NCI-H524 treated with DMSO at 0.1 percent for 48 hours (cell line): ENCODE data around the gene ATAD3B.
"Not testable (repeated sequence)": the region's sequence is repeated elsewhere in the genome, so short reads cannot be mapped to it uniquely, and the experiment has no call there.

Experiments used
- DNase-seq: peaks from one replicate; lab custom pipeline; 2025; lab: John Stamatoyannopoulos, UW

The ATAD3B gene

DNA sequence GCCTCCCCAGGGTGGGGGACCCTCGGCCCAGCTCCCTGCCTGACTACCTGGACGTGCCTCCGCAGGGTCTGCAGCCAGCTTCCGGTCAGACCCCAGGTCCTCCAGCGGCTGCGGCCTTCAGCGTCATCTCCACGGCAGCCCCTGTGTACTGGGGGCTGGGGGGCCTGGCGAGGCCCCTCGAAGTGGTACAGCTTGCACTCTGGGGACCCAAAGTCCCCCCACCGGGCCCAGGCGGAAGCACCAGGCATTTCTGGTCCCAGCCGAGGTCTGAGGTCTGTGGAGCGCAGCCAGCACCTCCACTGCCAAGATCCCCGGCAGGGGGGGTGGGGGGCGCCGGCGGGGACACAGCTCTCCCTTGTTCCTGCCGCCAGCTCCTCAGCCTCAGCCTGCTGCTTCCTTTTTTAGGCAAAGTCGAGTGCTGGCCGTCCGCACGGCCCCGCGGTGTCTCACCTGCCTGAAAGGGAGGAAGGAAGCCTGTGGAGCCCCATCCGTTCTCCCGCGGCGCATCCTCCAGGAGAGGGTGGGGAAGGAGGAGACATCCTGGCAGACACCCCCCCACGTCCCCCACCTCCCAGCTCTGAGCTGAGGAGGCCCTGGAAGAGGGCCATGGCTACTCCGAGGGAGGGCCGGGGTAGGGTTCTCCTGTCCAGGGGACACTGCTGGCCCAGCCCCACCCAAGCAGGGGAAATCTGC lies 37.3 kb upstream of the ATAD3B start:
- DNase-seq: no peak

DNA sequence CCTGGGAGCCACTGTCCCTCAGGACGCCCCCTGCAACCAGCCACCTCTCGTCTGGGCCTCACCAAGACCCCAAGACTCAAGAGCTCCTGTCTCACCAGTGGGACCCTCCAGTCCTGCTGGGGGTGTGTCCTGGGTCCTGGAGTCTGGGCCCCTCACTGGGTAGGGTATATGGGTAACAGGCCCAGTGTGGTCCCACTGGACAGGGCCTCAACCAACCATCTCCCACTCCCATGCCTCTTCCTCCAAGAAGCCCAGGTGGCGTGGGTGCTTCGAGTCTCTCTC lies 36.8 kb upstream of the ATAD3B start:
- DNase-seq: no peak

DNA sequence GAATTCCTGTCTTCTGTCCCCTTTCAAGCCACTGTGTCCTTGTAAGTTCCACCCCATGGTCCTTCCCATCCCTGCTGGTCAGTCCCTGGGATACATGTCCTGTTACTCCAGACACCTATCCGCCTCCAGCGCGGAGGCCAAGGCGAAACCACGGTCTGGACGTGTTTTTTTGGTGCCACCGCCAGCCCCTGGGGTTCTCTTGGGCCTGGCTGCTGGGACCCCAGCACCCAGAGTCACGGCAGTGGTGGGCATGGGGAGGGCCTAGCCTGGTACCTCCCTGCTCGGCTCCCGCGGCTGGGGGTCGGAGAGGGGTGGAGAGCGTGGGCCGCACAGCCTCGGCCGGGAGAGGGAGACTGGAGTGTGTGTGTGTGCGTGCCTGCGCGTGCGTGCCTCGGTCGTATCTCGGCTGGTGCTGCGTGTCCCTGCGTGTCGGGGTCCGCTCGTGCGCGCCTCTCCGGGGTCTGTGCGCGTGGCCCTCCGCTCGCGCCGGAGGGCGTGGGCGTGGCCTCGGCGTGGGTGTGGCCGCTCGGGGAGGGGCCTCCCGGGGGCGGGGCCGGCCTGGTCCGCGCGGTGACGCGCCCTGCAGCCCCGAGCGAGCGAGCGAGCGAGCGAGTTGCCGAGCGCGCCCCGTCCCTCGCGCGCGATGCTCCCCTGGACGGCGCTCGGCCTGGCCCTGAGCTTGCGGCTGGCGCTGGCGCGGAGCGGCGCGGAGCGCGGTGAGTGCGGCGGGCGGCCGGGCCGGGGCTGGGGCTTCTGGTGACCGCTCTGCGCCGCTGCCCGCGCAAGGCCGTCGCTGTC lies 36.3 kb upstream of the ATAD3B start, which contains the start of gene VWA1:
Gene VWA1 (plus strand): TSS at position 585 of the 798 bp plus-strand sequence. CDS start 59 bp downstream, at position 644.
- no peak for DNase-seq

DNA sequence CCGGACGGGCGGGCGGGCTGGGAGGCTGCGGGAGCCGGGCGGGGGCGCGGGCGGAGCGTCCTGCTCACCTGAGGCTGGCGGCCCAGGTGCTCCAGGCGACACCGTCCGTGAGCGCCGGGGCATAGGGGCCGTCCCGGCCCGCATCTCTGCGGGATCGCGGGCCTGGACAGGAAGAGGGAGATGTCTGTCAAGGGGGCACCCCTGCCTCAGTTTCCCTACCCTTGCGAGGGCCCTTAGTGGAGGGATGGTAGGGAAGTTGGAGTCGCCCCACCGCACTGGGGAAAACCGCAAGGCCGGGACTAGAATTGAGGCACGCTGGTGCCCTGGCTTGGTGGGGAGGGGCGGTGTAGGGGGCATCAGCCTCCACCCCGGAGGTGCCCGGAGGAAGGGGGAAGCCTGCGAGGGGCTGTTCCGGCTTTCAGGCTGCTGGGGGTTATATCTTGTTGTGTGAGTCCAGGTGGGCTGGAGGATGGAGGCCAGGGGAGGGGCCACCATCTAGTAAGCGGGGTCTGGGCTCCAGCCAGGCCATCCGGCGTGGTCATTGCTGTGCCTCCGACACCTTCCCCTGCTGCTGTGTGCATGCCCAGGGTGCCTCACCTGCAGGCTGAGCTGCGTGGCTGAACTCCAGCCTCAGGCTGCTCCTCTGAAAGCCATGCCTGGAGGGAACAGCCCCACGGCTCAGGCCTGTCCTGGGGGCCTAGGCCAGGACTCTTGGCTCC lies 35.5 kb upstream of the ATAD3B start:
- DNase-seq: no peak

DNA sequence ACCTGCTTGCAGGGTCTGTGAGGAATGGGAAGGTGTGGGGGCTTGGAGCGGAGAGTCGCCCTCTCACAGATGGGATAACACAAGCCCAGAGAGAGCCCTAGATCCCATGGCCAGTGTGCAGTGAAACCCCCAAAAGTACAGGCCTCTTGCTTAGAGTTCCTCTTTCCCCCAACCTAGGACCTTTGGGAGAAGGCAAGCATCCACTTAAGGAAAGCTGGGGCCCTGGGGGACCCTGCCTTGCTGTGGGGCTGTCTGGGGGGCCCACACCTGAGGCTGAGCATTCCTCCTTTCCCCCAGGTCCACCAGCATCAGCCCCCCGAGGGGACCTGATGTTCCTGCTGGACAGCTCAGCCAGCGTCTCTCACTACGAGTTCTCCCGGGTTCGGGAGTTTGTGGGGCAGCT lies 34.9 kb upstream of the ATAD3B start:
- DNase-seq: no peak

DNA sequence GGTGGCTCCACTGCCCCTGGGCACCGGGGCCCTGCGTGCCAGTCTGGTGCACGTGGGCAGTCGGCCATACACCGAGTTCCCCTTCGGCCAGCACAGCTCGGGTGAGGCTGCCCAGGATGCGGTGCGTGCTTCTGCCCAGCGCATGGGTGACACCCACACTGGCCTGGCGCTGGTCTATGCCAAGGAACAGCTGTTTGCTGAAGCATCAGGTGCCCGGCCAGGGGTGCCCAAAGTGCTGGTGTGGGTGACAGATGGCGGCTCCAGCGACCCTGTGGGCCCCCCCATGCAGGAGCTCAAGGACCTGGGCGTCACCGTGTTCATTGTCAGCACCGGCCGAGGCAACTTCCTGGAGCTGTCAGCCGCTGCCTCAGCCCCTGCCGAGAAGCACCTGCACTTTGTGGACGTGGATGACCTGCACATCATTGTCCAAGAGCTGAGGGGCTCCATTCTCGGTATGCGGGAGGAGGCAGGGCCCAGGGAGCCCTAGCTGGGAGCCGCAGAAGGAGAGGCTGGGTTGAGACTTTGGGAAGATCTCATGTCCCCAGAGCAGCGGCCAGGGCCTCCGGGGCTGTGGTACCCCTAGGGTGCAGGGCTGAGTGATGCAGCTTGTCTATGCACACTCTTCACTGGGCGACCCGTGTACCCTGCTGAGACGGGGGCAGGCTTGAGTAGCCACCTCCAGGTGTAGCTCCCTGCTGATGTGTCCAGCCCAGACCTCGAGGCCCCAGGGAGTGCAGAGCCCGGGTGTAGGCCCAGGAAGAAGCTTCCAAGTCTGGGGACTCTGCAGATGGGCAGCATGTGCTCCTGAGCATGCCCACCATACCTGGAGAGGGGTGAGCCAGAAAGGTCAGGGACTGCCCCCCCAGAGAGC lies 34.3 kb upstream of the ATAD3B start:
- no peak for DNase-seq

DNA sequence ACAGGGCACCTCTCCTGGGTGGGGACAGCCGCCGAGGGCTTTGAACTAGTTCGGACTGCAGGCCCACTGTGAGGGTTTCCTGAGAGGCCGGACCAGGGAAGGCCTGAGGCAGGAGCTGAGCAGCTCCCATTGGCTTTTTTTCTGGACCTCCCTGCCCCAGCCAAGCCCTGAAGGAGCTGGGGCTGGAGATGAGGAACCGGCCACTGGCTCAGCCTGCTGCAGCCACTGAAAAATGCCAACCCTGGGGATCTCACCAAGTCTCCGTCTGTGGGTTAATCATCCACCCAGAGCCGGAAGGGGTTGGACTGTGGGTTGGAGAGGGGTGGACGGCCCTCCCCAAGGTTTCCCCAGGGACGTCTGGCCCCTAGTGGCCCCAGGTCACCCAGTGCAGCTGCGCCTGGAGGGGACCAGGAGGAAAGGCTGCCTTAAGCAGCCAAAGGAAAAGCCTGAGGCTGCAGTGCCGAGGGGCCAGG lies 33.6 kb upstream of the ATAD3B start:
- no peak for DNase-seq

DNA sequence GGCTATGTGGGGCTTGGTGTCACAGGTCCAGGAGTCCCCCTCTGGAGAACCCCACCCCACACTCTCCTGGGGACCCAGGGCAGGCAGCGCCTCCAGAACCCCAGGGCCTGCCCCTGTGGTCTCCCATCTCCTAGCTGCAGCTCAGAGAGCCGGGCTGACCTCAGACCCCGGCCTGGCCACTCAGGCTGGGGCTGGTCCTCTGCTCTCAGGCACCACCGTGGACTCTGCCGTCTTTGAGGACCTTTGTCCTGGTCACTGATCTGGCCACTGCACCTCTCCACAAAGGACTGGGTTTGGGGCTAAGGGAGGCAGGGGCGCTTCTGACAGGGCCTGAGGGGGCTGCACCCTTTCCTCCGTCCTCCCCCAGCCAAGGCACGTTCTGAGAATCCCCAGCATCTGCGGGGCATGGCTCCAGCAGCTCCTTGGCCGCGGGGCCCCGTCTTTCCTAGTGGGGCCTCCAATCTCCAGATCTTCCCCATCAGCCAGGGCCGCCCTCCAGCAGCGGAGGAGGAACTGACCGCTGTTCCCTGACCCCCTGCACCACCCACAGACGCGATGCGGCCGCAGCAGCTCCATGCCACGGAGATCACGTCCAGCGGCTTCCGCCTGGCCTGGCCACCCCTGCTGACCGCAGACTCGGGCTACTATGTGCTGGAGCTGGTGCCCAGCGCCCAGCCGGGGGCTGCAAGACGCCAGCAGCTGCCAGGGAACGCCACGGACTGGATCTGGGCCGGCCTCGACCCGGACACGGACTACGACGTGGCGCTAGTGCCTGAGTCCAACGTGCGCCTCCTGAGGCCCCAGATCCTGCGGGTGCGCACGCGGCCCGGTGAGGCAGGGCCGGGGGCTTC lies 32.8 kb upstream of the ATAD3B start:
- DNase-seq: no peak

DNA sequence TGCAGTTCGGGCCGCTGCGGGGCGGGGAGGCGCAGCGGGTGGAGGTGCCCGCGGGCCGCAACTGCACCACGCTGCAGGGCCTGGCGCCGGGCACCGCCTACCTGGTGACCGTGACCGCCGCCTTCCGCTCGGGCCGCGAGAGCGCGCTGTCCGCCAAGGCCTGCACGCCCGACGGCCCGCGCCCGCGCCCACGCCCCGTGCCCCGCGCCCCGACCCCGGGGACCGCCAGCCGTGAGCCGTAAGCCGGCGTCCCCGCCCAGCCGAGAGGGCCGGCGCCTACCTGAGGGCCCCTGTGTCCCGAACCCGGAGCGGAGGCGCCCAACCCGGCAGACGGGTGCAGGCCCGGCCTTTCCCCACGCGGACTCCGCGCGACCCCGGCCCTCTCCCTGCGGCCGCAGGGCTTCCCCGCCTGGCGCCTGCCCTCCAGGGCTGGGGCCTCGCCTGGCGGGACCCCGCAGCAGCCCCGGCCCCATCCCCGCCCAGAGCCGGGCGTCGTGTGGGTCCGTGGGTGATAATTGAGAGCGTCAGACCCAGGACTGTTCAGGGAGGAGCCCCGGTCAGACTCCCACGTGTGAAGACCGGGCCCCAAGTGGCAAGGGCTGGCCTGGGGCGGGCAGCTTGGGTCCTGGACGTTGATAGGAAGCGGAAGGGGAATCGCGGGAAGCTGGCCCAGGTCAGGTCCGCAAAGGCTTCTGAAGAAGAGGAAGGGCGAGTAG lies 31.9 kb upstream of the ATAD3B start:
- DNase-seq: no peak

DNA sequence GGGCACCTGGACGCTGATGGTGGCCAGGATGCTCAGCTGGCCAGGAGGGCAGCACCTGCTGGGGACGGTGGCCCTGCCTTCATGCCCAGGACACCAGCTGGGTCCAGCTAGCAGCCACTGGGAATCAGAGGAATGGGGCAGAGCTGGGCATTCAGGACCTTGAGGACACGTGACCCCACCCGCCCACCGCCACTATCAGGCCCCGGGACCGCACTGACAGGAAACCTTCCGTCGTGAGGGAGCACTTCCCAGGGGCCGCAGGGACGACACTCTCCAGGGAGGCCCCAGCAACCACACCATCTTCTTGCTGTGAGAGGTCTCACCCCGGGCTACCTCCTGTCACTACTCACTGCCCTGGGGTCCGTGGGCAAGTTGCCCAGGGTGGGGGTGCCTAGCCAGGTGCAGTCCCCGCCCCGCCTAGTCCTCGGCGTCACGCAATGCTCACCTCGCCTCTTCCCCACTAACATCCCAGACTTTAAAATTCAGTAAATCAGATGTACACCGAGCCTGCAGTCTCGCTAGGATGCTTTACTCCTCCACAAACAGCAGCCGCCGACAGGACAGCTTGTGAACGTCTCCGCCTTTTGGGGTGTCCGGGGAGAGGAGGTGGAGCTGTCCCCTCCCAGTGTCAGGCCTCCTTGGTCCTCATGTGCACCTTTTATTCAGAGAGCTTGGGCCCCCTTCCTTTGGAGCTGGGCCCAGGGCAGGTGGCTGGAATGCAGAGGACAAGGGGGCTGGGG lies 31.1 kb upstream of the ATAD3B start:
- no peak for DNase-seq

DNA sequence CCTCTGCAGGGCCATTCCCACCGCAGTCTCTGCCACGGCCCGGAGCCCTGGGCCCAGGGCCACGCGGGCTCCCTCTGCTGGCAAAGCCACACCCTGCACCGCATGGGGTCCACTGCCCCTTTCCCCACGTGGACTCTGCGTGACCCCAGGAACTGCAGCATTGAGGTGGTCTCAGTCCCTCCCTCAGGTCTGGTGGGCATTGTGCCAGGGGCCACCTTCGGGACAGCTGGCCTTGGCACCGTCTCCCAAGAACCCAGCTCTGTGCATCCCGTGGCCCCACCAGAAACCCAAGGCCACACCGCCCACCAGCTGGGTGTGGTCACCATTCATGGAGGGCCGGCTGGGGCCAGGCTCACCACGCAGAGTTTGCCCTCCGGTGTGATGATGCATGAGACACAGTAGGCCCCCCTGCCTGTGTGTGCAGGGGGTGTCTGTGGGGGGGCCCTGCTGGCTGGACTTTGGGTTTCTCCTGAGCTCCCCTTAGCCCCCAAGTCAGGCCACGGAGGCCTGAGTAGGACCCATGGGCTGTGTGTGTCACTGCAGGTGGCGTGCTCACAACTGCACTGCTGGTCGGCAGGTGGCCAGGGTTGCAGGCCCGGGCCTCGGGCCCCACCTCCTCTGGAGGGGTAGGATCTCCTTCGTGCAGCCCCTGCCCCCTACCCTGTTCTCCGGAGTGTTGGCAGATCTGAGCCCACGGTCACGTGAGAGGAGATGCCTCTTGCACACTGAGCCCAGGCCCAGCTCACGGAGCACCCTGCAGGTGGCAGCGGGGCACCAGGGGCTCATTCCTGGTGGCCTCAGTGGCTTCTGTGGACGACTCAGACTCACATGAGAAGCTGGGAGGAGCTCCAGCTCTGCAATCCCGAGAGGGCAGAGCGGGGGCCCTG lies 30.3 kb upstream of the ATAD3B start:
- DNase-seq: no peak

DNA sequence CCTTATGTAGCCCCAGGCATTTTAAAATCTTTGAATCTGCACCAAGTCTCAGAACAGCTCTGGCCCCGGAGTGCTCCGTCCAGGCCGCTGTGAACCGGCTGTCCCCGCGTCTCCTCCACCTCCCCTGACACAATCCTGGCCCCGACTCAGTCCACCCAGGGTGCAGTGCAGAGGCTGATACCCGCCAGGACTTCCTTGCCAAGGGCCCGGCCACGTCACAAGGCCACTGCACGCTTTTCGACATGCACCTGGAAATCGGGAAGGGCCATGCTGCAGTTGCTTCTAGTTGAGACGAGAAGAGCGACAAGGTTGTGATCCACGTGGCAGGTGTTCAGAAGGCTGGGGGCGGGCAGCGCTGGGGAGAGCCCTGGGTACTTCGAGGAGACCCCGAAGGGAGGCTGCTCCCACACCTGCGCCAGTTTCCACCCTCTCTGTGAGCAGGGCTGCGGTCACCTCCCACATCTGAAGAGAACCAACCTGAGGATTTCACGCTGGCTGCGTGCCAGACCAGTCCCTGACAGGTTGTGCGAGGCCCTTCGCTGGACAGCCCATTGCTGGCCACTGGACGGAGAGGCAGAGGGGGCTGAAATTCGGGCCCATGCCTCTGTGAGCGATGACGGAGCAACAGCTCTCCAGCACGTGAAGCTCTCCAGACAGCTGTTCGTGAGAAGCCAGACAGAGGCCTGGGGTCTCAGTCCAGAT lies 29.3 kb upstream of the ATAD3B start:
- DNase-seq: no peak

DNA sequence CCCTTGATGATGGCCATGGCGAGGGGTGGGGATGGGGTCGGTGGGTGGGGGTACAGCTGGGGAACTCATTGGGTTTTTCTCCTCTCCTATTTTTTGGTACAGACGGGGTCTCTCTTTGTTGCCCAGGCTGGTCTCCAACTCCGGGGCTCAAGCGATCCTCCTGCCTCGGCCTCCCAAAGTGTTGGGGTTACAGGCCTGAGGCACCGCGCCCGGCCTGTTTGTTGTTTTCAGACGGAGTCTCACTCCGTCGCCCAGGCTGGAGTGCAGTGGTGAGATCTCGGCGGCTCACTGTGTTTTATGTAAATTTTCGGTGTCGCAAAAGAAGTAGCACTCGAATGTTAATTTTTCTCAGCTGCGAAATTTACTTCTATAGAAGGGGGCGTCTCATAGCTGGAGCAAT lies 24.9 kb upstream of the ATAD3B start:
- not testable (repeated sequence) for DNase-seq

DNA sequence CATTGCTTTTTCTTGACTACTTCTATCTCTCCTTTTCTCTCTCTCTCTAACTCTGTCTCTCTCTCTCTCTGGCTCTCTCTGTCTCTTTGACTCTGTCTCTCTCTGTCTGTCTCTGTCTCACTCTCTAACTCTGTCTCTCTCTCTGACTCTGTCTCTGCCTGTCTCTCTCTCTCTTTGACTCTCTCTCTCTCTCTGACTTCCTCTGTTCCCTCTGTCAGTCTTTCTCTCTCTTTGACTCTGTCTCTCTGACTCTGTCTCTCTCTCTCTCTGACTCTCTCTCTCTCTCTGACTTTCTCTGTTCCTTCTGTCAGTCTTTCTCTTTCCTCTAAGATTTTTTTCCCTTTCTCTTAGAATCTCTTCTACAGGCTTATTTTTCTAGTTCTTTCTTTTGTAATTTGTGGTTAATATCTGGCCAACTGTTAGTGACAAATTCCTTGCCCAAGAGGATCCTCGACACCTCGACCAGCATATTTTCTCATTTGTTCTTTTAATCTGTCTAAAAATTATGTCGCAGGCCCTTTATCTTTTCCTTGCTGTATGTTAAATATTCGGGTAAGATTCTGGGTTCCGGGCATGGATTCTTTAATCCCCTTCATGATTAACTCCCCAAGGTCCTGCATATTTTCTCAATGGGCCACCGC lies 22.3 kb upstream of the ATAD3B start, which contains the start of gene ATAD3C:
Gene ATAD3C (plus strand): TSS at position 591 of the 641 bp plus-strand sequence. CDS start 995 bp downstream, outside the sequence.
- no peak for DNase-seq

DNA sequence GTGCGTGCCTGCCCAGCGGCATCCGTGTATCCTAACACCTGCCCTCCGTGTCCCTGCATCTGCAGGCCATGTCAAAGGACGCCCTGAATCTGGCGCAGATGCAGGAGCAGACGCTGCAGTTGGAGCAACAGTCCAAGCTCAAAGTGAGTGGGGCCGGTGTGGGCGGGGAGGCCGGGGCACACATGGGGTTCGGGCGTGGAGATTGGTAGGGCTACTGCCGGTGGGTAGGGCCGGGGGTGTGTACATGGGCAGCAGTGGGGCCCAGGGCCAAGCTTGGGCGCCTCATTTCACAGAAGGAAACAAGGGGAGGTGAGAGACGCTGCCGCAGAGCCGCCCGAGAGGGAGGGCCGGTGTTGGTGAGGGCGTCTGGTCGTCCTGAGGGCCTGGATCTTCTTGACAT lies 20.9 kb upstream of the ATAD3B start:
- DNase-seq: not testable (repeated sequence)

DNA sequence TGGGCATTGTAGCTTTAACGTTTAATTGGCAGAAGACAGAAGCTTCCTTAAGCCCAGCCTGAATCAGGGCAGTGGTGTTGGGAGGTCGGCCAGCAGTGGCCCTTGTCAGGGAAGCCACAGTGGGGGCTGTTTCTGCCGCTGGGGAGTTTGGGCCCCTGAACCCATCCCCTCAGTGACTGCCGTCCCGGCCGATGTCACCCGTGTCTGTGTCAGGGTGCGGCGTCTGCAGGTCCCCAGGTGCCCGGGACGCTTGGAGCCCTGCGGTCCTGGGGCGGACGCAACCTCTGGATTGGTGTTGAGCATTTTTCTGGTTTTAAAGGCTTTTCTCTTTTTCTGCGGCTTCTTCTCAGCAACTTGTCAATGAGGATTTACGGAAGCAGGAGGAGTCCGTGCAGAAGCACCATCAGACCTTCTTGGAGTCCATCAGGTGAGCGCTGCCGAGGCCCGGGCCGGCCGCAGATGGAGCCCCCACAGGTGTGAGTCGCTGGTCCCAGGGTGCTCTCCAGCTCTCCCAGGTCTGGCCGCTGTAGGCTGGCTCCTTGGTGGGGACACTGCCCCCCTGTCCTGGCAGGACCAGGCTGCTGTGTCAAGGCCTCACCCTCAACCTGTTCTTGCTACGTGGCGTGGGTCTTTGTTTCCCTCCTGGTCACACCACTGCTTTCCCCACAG lies 19.7 kb upstream of the ATAD3B start:
- no peak for DNase-seq

DNA sequence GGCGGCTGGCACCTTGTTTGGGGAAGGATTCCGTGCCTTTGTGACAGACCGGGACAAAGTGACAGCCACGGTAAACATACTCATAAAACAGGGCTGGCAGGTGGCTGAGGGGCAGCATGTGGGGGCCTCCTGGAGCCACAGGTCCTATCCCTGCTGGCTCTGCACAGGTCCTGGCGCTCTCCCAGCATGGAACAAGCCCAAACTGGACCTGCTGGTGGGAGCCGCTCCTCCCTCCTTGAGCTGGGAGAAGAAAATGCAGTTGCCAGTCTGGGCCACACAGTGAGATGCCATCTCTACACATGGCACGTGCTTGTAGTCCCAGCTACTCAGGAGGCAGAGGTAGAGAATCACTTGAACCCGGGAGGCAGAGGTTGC lies 19.2 kb upstream of the ATAD3B start:
- DNase-seq: not testable (repeated sequence)
